ENCODE measurements around the gene RHOV. TPM values are rescaled to one million over a fixed set of nuclear protein-coding genes. Genes with fewer than 3 reads are reported as not detected.

Gene RHOV
- total RNA-seq, 1 donor from 2014 or later: 7.1 TPM

GRCh38 chr15:40893019-40893670, 19.1 kb upstream of the RHOV start:
- no peaks in the 10 kb centered on the region for H3K27me3 ChIP-seq (ENCODE audit: control insufficient read depth, insufficient read depth, low read length)
- DNase-seq (ENCODE audit: low read depth): peak; percentile 67
- TF ChIP-seq CTCF (IDR thresholded peaks at IDR 0.05; ENCODE audit: insufficient read depth, low read length, severe bottlenecking): no peak
- H3K36me3 ChIP-seq (ENCODE audit: control insufficient read depth, insufficient read depth, low read length): peaks cover 2% of the 10 kb centered on the region
- H3K4me3 ChIP-seq (ENCODE audit: low read depth, low read length): no peak overlapping the region
- FAIRE-seq: no peak

GRCh38 chr15:40892447-40893012, 18.5 kb upstream of the RHOV start:
- peaks cover 2% of the 10 kb centered on the region for H3K36me3 ChIP-seq (ENCODE audit: control insufficient read depth, insufficient read depth, low read length)
- no peak overlapping the region for H3K4me3 ChIP-seq (ENCODE audit: low read depth, low read length)
- DNase-seq (ENCODE audit: low read depth) (no peak), FAIRE-seq (no peak)
- TF ChIP-seq CTCF (IDR thresholded peaks at IDR 0.05; ENCODE audit: insufficient read depth, low read length, severe bottlenecking): no peak
- H3K27me3 ChIP-seq (ENCODE audit: control insufficient read depth, insufficient read depth, low read length): no peaks in the 10 kb centered on the region

GRCh38 chr15:40891810-40892446, 17.9 kb upstream of the RHOV start:
- peak; percentile 72 for DNase-seq (ENCODE audit: low read depth)
- peak; percentile 74 for TF ChIP-seq CTCF (IDR thresholded peaks at IDR 0.05; ENCODE audit: insufficient read depth, low read length, severe bottlenecking)
- Histone ChIP-seq H3K27me3 (ENCODE audit: control insufficient read depth, insufficient read depth, low read length) (no peaks in the 10 kb centered on the region), H3K4me3 (ENCODE audit: low read depth, low read length) (no peak overlapping the region), H3K36me3 (ENCODE audit: control insufficient read depth, insufficient read depth, low read length) (peaks cover 2% of the 10 kb centered on the region)
- no peak for FAIRE-seq

GRCh38 chr15:40891138-40891537, 17.1 kb upstream of the RHOV start:
- H3K36me3 ChIP-seq (ENCODE audit: control insufficient read depth, insufficient read depth, low read length): peaks cover 2% of the 10 kb centered on the region
- no peak for DNase-seq (ENCODE audit: low read depth)
- TF ChIP-seq CTCF (IDR thresholded peaks at IDR 0.05; ENCODE audit: insufficient read depth, low read length, severe bottlenecking): no peak
- no peaks in the 10 kb centered on the region for H3K27me3 ChIP-seq (ENCODE audit: control insufficient read depth, insufficient read depth, low read length)
- H3K4me3 ChIP-seq (ENCODE audit: low read depth, low read length): no peak overlapping the region
- no peak for FAIRE-seq

- H3K4me3 ChIP-seq (ENCODE audit: low read depth, low read length): no peak overlapping the region
- no peaks in the 10 kb centered on the region for H3K36me3 ChIP-seq (ENCODE audit: control insufficient read depth, insufficient read depth, low read length)
- DNase-seq (ENCODE audit: low read depth): no peak
- FAIRE-seq: no peak
- no peak for TF ChIP-seq CTCF (IDR thresholded peaks at IDR 0.05; ENCODE audit: insufficient read depth, low read length, severe bottlenecking)
- no peaks in the 10 kb centered on the region for H3K27me3 ChIP-seq (ENCODE audit: control insufficient read depth, insufficient read depth, low read length)
Observed at GRCh38 chr15:40889112-40889511, 15.1 kb upstream of the RHOV start.

Measured in bronchial epithelial cell (primary cell).